ENCODE data around the gene ANGPTL4. TPM values are rescaled to one million over a fixed set of nuclear protein-coding genes. Genes with fewer than 3 reads are reported as not detected.

The ANGPTL4 gene
- total RNA-seq, 1 experiment from 2014 or later = 1.7 TPM

DNA sequence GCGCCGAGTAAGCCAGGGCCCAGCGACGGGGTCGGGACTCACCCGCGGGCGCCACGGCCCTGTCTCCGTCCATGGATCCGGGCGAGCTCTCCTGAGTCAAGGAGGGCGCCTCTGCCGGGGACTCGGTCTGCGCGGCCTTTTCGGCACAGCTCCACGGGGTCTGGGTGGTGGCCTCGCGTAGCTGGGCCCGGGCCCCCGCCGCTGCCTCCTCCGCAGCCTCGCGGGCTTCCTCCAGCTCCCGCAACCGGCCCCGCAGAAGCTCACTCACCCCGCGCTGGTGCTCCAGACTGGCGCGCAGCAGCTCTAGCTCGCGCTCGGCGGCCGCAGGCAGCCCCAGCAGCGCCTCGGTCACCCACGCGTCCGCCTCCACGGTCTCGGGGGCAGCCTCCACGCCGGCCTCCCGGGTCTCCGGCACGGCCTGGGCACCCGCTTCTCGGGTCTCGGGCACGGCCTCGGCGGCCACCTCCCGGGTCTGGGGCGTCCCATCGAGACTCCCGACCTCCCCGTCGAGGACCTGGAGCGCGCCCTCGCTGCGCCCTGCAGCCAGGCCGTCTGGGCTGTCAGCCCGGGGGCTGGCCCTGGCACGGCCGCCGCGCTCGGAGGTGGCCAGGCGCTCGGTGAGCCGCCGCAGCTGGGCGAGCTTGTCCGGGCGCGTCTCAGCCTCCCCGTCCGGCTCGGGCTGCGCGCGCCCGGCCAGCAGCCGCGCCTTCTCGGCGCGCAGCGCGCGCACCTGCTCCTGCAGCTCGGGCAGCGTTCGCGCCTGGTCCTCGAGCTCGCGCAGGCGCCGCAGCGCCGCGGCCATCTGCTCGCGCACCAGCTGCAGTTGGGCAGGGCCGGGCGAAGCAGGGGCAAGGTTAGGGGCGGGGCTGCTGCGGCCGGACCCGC, 29.3 kb upstream of the ANGPTL4 start:
- peaks cover 25% of the 10 kb centered on the region for H3K27me3 ChIP-seq (replicated peaks; ENCODE audit: insufficient read depth, low read depth, low read length, poor library complexity)
- peak overlapping the region; percentile 46 for H3K4me3 ChIP-seq (ENCODE audit: low read depth, low read length, poor library complexity, severe bottlenecking)
- TF ChIP-seq, protein P1, sequence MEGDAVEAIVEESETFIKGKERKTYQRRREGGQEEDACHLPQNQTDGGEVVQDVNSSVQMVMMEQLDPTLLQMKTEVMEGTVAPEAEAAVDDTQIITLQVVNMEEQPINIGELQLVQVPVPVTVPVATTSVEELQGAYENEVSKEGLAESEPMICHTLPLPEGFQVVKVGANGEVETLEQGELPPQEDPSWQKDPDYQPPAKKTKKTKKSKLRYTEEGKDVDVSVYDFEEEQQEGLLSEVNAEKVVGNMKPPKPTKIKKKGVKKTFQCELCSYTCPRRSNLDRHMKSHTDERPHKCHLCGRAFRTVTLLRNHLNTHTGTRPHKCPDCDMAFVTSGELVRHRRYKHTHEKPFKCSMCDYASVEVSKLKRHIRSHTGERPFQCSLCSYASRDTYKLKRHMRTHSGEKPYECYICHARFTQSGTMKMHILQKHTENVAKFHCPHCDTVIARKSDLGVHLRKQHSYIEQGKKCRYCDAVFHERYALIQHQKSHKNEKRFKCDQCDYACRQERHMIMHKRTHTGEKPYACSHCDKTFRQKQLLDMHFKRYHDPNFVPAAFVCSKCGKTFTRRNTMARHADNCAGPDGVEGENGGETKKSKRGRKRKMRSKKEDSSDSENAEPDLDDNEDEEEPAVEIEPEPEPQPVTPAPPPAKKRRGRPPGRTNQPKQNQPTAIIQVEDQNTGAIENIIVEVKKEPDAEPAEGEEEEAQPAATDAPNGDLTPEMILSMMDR (conservative IDR thresholded peaks at IDR 0.05; ENCODE audit: low read depth, low read length) = no peak
- TF ChIP-seq EZH2 (IDR thresholded peaks at IDR 0.05; ENCODE audit: borderline replicate concordance, low read depth, low read length, poor library complexity, severe bottlenecking) = no peak
- no peak overlapping the region for H3K27ac ChIP-seq (ENCODE audit: low read depth, low read length, poor library complexity, severe bottlenecking)
- ChIA-PET POLR2A (ENCODE audit: low non-redundant PET) (interaction anchor here (0.6 kb wide), 2 partner anchors 138 to 174 kb away, joined by 3 to 6 read pairs; no protein-coding TSS in a partner anchor), CTCF (no interaction called here)
- H3K4me1 ChIP-seq (ENCODE audit: insufficient read depth, low read length, poor library complexity, severe bottlenecking) = no peaks in the 10 kb centered on the region
- no peaks in the 10 kb centered on the region for H3K9me3 ChIP-seq (ENCODE audit: low read depth, low read length, poor library complexity, severe bottlenecking)
- peak; percentile 78 for DNase-seq (ENCODE audit: low spot score)
- intact Hi-C loops (cut with micrococcal nuclease; ENCODE audit: unreplicated experiment) = no loop called here
- no peaks in the 10 kb centered on the region for H3K36me3 ChIP-seq (ENCODE audit: insufficient read depth, low read length, poor library complexity, severe bottlenecking)
- no TSS peak for BruUV-seq (replicated peaks)

DNA sequence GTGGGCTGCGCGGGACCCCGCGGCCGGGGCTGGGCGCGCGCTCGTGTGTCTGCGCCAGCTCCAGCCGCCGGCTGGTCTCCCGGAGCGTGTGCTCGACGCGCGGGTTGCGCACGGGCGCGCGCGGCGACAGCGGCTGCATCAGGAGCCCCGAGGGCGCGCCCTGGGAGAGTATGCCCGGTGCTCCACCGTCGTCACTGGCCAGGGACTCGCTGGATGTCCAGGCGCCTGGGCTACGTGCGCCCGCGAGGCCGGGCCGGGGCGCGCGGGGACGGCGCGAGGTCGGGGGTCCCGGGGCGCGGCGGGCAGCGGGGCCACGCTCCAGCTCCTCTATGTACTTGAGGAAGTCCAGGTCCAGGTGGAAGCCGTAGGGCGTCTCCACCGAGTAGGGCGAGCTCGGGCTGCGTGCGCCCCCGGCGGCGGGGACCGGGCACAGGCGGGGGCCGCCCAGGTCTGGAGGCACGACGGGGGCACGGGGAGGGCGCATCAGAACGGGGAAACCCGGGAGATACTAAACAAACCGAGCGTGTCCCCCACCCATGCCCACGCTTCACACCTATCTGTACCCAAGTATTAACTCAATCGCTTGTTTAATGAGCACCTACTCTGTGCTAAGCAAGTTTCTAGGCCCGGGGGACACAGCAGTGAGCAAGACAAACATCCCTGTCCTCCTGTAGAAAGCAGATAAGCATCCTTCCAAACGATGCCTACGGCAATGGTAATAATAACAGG, 28.4 kb upstream of the ANGPTL4 start:
- BruUV-seq (replicated peaks) = no TSS peak

DNA sequence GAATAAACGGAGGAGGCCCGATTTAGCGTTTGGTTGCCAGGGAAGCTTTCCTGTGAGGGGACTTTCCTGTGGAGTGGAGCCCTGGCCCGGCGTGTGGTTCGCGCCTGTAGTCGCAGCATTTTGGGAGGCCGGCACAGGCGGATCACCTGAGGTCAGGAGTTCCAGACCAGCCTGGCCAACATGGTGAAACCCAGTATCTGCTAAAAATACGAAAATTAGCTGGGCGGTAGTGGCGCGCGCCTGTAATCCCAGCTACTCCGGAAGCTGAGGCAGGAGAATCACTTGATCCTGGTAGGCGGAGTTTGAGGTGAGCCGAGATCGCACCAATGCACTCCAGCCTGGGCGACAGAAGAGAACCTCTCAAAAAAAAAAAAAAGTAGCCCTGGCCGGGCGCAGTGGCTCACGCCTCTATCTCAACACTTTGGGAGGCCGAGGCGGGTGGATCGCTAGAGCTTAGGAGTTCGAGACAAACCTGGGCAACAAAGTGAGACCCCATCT, 27.8 kb upstream of the ANGPTL4 start:
- intact Hi-C loops (cut with micrococcal nuclease; ENCODE audit: unreplicated experiment) = no loop called here
- Histone ChIP-seq H3K4me1 (ENCODE audit: insufficient read depth, low read length, poor library complexity, severe bottlenecking) (no peaks in the 10 kb centered on the region), H3K36me3 (ENCODE audit: insufficient read depth, low read length, poor library complexity, severe bottlenecking) (no peaks in the 10 kb centered on the region), H3K27me3 (replicated peaks; ENCODE audit: insufficient read depth, low read depth, low read length, poor library complexity) (peaks cover 25% of the 10 kb centered on the region), H3K27ac (ENCODE audit: low read depth, low read length, poor library complexity, severe bottlenecking) (no peak overlapping the region), H3K4me3 (ENCODE audit: low read depth, low read length, poor library complexity, severe bottlenecking) (peak overlapping the region; percentile 46), H3K9me3 (ENCODE audit: low read depth, low read length, poor library complexity, severe bottlenecking) (no peaks in the 10 kb centered on the region)
- no peak for TF ChIP-seq EZH2 (IDR thresholded peaks at IDR 0.05; ENCODE audit: borderline replicate concordance, low read depth, low read length, poor library complexity, severe bottlenecking)
- TF ChIP-seq, protein P1 (conservative IDR thresholded peaks at IDR 0.05; ENCODE audit: low read depth, low read length) = no peak
- BruUV-seq (replicated peaks) = no TSS peak
- no peak for DNase-seq (ENCODE audit: low spot score)
- ChIA-PET POLR2A (ENCODE audit: low non-redundant PET) (no interaction called here), CTCF (no interaction called here)

More for the DNA sequence above, 28.4 kb upstream of the ANGPTL4 start:
- H3K9me3 ChIP-seq (ENCODE audit: low read depth, low read length, poor library complexity, severe bottlenecking) = no peaks in the 10 kb centered on the region
- DNase-seq (ENCODE audit: low spot score) = no peak
- H3K27me3 ChIP-seq (replicated peaks; ENCODE audit: insufficient read depth, low read depth, low read length, poor library complexity) = peaks cover 25% of the 10 kb centered on the region
- POLR2A ChIA-PET (ENCODE audit: low non-redundant PET) = interaction anchor here (0.6 kb wide), 1 partner anchor 137 kb away, joined by 3 read pairs; no protein-coding TSS in a partner anchor
- no peak for TF ChIP-seq EZH2 (IDR thresholded peaks at IDR 0.05; ENCODE audit: borderline replicate concordance, low read depth, low read length, poor library complexity, severe bottlenecking)
- TF ChIP-seq, protein P1 (conservative IDR thresholded peaks at IDR 0.05; ENCODE audit: low read depth, low read length) = peak; percentile 43
- no peaks in the 10 kb centered on the region for H3K4me1 ChIP-seq (ENCODE audit: insufficient read depth, low read length, poor library complexity, severe bottlenecking)
- H3K27ac ChIP-seq (ENCODE audit: low read depth, low read length, poor library complexity, severe bottlenecking) = no peak overlapping the region
- H3K4me3 ChIP-seq (ENCODE audit: low read depth, low read length, poor library complexity, severe bottlenecking) = peak overlapping the region; percentile 46
- CTCF ChIA-PET = no interaction called here
- intact Hi-C loops (cut with micrococcal nuclease; ENCODE audit: unreplicated experiment) = no loop called here
- H3K36me3 ChIP-seq (ENCODE audit: insufficient read depth, low read length, poor library complexity, severe bottlenecking) = no peaks in the 10 kb centered on the region

All from A673 (cell line).